ENCODE measurements around the gene FBF1.
"Not testable (repeated sequence)": the region's sequence is repeated elsewhere in the genome, so short reads cannot be mapped to it uniquely, and the experiment has no call there.

FBF1 gene, protein sequence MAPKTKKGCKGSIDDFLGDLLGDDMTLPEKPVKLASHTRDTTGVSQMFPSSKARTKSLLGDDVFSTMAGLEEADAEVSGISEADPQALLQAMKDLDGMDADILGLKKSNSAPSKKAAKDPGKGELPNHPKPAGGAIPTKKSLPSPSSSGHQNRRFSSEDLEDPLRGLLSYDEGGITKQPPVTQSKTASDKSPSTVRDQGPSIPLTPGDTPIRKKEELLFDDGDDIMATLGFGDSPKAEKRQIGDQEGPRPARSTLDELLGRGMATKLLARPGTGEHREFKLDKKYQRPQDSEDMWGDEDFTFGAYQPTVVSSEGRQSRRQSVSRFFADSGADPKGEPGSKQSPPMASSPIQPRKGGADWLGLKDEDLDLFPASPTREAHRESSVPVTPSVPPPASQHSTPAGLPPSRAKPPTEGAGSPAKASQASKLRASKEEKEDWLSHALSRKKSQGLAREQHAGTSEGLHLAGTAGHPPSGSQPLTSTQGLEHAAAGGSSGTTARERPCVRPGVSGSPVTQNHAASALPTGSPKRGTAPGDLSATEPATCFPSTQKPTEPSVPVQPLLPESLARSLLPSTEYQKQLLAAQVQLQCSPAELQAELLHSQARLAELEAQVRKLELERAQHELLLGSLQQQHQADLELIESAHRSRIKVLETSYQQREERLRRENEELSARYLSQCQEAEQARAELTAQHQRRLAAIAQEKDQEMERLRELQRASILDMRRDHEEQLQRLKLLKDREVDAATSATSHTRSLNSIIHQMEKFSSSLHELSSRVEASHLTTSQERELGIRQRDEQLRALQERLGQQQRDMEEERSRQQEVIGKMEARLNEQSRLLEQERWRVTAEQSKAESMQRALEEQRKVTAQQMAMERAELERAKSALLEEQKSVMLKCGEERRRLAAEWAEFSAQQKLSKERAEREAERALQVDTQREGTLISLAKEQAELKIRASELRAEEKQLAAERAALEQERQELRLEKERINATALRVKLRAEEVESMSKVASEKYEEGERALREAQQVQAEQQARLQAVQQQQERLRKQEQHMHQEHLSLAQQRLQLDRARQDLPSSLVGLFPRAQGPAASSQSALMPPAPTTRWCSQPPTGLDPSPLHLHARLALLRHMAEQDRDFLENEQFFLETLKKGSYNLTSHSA

DNA sequence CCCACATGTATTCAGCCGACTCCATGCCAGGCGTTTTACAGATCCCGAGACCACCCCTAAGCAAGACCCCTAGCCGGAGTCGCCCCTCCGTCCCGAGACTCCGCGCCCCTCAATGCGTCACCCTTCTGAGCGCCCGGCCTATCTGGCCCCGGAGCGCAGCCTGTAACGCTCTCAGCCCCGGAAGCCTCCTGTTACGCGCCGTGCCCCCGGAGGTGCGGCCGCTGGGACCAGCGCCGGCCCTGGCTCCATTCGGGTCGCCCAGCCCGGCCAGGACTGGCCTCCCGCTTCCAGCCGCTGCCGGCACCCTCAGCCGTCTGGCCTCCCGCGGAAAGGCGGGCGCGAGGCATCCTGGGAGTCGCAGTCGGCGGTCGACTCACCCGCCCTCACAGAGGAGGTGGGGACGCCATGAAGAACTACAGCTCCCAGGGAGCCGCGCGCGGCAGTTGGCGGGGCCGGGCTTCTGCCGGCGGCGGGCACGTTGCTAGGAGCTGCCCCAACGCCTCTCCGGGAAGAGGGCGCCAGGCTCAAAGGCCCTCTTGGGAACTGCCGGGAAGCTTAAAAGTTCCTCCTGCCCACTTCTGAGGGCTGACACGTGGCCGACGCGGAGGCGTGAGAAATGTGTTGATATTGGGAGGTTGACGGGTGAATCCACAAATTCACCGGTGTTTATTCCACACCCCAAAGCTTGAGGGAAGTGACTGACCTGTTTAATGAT is at the start of gene FBF1:
TSS of gene FBF1 (minus strand) at position 316 of the 715 bp plus-strand sequence. CDS start 2,893 bp downstream, outside the sequence.
- peak; percentile 96 for DNase-seq

DNA sequence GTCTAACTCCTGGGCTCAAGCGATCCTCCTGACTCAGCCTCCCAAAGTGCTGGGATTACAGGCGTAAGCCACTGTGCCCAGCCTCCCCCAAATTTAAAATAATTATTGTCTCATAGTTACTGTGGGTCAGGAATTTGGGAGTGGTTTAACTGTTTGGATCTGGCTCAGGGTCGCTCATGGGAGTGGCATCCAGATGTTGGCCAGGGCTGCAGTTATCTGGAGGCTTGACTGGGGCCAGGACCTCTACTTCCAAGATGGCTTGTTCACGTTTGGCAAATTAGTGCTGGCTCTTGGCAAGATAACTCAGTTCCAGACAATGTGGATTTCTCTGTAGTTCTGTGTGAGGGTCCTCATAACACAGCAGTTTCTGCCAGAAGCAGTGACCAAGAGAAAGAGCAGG is 46.2 kb upstream of the FBF1 start:
- DNase-seq = no peak

DNA sequence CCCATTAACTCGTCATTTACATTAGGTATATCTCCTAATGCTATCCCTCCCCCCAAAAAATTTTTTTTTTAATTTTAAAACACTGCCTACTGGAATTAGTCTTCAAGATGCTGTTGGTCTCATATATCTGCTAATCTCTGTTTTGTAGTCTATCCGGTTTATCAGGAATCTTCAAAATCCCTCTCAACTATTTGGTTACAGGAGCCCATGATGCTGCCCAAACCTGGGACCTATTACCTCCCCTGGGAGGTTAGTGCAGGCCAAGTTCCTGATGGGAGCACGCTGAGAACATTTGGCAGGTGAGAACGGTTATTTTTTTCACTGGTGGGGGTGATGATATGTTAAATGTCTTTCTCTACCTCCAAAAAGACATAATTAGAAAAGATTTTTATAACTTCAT is 45.1 kb upstream of the FBF1 start:
- DNase-seq = no peak

DNA sequence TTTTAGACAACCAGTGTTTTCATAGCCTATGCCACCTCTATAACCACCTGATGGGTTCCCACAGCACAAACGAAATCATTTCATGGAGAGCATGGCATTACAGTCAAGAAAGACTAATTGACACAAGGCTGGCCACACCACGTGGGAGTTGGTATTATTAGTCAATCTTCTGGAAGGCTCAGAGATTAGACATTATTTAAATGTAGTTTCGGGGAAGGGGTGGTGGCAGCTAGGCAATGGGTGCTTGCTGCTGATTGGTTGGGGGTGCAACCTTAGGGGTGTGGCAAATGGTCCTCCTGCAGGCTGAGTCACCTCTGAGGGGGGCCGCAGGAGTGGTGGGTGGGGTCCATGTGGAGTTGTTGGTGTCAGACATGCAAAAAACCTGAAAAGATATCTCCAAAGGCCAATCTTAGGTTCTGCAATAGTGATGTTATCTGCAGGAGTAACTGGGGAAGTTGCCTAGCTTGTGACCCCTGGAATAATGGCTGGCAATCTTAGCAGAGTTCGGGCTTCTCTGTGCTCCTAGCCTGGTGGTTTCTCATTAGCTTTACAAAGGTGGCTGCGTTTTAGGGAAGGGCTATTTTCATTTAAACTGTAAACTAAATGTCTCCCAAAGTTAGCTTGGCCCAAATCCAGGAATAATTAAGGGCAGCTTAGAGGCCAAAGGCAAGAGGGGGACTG is 42.8 kb upstream of the FBF1 start:
- no peak for DNase-seq

GRCh38 chr17:75981019-75981615 is 40.3 kb upstream of the FBF1 start:
- DNase-seq = no peak

- no peak for DNase-seq
Measured at GRCh38 chr17:75980188-75981018, 39.6 kb upstream of the FBF1 start.

DNA sequence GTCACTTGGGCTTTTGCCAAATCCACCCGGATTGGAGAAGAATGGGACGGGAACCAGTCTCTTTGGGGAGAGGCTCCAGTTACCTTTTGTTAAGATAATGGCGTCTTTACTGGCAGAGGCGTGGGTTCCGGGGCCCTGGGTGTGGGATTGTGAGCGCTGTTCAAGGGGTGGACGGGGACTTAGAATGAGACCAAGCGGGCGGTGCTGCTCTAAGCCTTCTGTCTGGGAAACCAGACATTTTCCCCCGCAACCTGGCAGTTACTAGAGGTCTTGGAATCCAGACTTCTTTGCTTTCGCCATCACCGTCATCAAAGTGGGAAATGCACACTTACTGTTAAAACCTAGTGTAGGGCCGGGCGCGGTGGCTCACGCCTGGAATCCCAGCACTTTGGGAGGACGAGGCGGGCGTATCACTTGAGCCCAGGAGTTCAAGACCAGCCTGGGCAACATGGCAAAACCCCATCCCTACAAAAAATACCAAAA is 38.9 kb upstream of the FBF1 start:
- DNase-seq = no peak

DNA sequence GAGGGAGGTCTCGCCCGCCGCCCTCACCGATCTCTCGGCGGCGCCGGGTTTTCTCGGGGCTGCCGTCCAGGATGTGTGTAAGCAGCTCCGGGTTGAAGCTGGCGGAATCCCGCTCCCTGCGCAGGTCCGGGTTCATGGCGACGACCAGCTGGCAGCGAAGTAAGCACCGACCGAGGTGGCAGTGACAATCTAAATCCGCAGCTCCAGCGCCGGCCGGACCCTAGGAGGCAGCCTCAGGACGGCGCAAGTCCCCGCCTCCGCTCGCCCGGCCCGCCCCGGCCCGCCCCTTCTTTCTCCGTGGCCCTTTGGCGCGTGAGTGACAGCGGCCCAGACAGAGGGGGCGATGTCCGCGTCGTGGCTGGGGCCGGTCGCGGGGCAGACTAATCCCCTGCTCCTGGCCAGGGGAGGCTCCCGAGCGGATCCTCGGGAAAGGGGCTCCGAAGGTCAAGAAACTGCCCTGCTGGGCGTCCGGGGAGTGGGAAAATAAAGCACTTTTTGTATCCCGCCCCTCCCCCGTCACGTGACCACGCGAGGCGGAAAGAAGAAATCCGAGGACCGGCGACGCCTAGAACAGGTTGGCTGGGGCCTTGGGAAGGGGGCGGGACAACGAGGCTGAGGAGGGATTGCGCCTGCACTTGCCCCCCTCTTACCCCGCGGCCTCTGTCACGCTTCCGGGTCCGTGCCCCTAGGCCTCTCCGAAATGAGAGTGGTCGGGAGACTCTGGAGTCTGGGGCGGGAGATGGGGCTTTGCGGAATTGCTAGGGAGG is 38.3 kb upstream of the FBF1 start, which contains the start of the genes ACOX1 and TEN1:
TSS of gene ACOX1 (minus strand) at position 229 of the 767 bp plus-strand sequence. CDS start at position 136, 93 bp downstream.
TSS of gene TEN1 (plus strand) at position 303 of the 767 bp plus-strand sequence. CDS start 6,953 bp downstream, outside the sequence.
- DNase-seq = peak; percentile 99

GRCh38 chr17:75976175-75976848 is 35.5 kb upstream of the FBF1 start:
- no peak for DNase-seq

DNA sequence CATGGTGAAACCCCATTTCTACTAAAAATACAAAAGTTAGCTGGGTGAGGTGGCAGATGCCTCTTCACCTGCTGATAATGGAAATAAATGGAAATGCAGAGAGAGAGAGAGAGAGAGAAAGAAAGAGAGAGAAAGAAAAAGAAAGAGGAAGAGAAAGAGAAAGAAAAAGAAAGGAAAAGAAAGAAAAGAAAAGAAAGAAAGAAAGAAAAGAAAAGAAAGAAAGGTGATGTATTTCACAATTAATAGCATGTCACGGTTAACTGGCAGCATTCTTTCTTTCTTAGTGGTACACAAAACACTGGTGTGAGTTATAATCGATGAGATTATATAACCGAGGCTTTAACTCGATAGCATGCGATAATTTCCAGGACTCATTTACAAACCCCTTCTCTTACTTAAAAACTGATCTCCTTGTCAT is 34.9 kb upstream of the FBF1 start:
- DNase-seq = no peak

- DNase-seq = not testable (repeated sequence)
Measured at GRCh38 chr17:75975187-75975586, 34.3 kb upstream of the FBF1 start.

GRCh38 chr17:75970626-75971025 is 29.8 kb upstream of the FBF1 start:
- DNase-seq = no peak

GRCh38 chr17:75970011-75970523 is 29.2 kb upstream of the FBF1 start:
- no peak for DNase-seq

- not testable (repeated sequence) for DNase-seq
Measured at GRCh38 chr17:75969044-75969443, 28.2 kb upstream of the FBF1 start.

- no peak for DNase-seq
Measured at GRCh38 chr17:75965468-75965867, 24.6 kb upstream of the FBF1 start.

DNA sequence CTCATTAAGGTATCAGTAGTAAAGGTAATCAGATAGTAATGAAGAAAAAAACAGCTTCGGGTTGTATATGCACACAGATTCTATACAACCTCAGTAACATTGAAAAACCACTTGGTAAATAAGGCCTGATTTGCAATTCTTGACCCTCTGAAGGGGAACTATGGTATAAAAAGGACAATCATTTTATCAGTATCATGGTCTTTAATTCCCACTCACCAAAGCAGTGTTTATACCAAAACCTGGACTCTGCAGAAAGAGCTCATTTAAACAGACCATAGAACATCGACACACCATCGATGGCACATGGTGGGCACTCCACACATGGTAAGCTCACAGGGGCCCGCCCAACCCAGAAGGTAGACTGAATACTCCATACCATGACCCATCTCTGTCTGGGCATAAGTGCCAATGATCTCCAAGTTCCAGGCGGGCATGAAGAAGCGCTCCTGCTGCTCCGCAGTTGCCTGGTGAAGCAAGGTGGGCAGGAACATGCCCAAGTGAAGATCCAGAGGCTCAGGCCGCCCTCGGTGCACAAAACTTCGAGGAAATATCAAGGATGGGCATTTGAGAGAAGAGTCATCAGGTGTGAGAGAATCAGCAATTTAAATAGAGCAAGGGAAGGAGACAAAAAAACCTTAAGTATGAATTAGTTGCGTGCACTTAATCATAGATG is 19.1 kb upstream of the FBF1 start:
- DNase-seq = no peak

DNA sequence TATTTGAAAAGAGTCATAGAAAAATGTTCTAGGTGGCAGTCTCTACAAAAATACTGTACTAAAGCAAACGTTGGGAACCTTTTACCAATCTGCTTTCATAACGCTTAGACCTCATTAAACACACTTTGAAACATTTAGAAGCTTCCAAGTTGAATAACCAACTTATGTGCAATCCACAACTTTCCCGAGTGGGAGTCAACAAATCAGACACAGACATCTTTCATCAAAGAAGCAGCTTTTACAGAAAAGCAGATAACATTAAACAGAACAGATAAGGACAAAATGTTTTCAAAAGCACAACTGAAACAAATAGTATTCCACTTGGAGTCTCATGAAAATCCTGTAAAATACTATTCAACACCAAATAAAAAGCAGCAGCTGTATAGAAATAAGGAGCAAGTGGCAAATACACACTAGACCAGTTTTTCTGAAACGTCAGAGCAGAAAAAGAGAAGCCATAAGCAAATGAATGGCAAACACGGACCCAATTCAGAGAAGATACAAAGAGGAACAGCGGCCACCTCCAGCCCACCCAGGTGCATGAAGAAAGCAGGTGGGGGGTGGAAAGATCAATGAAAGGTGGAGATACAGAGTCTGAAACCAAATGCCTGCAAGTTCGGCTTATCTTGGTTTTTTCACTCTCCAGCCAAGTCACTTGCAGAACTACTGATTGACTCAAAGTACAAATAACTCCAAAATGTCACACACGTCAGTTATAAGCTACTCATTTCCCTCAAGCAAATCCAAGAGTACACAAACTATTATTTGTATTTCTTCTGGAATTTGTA is 18.4 kb upstream of the FBF1 start:
- no peak for DNase-seq

All from right hindlimb (tissue), 1 donor.